IPS-NIHi11 (cell line): ENCODE results near the gene CNST.
"Not testable (repeated sequence)": the region's sequence is repeated elsewhere in the genome, so short reads cannot be mapped to it uniquely, and the experiment has no call there.

Experiments
- DNase-seq: peaks from one replicate; pipeline ENCODE4 v3.0.0; 2012; ENCODE audit warnings: mixed read lengths, low spot score

CNST gene

GRCh38 chr1:246678816-246679793 is 112.8 kb downstream of the CNST start:
- no peak for DNase-seq

GRCh38 chr1:246679794-246680177 is 113.5 kb downstream of the CNST start:
- DNase-seq, result no peak

GRCh38 chr1:246680190-246680589 is 113.9 kb downstream of the CNST start:
- DNase-seq, result no peak

- no peak for DNase-seq
Measured at GRCh38 chr1:246680696-246681130, 114.5 kb downstream of the CNST start.

GRCh38 chr1:246681900-246682895 is 115.9 kb downstream of the CNST start:
- no peak for DNase-seq

- no peak for DNase-seq
Measured at GRCh38 chr1:246683521-246683920, 117.3 kb downstream of the CNST start.

- DNase-seq, result peak; percentile 37
Measured at GRCh38 chr1:246687002-246687401, 120.7 kb downstream of the CNST start.

GRCh38 chr1:246689409-246690008 is 123.3 kb downstream of the CNST start:
- peak; percentile 91 for DNase-seq

- no peak for DNase-seq
Measured at GRCh38 chr1:246690100-246690499, 123.8 kb downstream of the CNST start.

GRCh38 chr1:246691622-246692495 is 125.6 kb downstream of the CNST start:
- no peak for DNase-seq

- DNase-seq, result not testable (repeated sequence)
Measured at GRCh38 chr1:246694213-246694895, 128.1 kb downstream of the CNST start.

GRCh38 chr1:246695136-246695535 is 128.9 kb downstream of the CNST start:
- DNase-seq, result no peak

- DNase-seq, result no peak
Measured at GRCh38 chr1:246695666-246696065, 129.4 kb downstream of the CNST start.

- no peak for DNase-seq
Measured at GRCh38 chr1:246698466-246699094, 132.3 kb downstream of the CNST start.

- DNase-seq, result peak; percentile 88
Measured at GRCh38 chr1:246699095-246699735, 133.0 kb downstream of the CNST start.

GRCh38 chr1:246703581-246703980 is 137.3 kb downstream of the CNST start:
- DNase-seq, result no peak

GRCh38 chr1:246705368-246705767 is 139.1 kb downstream of the CNST start:
- DNase-seq, result no peak

- DNase-seq, result no peak
Measured at GRCh38 chr1:246708166-246708565, 141.9 kb downstream of the CNST start.

- no peak for DNase-seq
Measured at GRCh38 chr1:246709196-246709595, 142.9 kb downstream of the CNST start.
